Nucleus accumbens (tissue), 56 donors: ENCODE measurements around the gene SLC8A3.

Experiments
- DNase-seq, 56 donors: peaks; one replicate each; lab custom pipeline; 2025; lab: John Stamatoyannopoulos, UW

SLC8A3 gene

DNA sequence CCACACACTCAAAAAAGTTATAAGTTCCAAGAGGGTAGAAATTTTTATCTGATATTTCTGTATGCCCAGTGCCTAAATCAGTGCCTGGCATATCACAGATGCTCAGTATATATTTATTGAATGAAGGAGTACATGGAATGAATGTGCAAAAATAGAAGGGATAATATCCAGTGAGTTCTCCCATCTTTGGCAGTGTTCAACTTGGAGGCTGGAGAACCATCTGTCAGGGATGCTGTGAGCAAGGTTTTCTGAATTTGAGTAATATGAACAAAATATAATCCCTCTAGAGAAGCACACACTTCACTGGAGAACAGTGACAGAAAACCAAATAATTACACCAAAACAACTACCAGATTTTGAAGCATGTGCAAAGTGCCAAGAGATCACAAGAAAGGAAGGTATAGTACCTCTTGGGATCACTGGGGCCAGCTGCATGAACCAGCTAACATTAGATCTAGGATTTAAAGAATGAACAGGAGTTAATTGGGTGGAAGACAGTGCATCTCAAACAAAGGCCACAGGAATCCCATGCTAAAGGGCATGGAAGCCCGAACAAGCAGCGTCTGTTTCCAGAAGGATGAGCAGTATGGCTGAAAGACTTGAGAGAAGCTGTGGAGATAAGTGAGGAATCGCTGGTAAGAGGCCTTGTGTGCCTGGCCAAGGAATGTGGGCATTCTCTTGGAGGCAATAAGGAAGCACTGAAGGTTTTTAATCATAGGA, 11.5 kb downstream of the SLC8A3 start:
- no peak for DNase-seq

DNA sequence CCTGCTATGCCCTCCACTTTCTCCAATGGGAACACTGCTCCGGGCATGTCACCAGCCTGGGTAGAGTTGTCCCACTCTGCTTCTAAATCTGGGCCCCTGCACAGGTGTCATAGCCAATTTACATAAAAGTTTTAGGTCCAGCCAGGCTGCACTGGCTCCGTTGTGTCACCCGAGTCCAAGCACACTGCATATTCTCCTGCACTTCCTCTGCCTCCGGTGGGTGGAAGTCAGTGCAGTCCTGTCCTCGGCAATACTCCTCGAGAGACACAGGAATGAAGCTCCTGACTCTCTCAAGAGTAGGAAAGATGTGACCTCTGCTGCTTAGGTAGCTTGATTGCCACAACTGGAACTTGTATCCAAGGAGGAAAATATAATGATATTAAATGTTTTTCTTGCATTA, 15.2 kb downstream of the SLC8A3 start:
- DNase-seq = no peak

DNA sequence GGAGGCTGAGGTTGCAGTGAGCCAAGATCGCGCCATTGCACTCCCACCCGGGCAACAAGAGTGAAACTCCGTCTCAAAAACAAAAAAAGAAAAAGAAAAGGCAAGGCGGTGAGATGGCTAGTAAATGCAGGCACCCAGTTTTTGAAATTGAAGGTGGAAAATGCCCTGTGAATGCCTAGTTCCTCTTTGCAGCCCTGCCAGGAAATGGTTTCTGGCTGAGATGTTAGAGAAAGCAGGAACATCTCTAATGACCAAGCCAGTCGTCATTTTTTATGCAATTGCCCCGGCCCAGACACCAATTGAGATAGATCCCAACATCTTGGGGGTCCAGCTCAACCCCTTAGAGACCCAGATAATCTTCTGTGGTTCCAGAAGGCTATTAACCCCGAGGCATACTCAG, 17.0 kb downstream of the SLC8A3 start:
- DNase-seq = no peak

DNA sequence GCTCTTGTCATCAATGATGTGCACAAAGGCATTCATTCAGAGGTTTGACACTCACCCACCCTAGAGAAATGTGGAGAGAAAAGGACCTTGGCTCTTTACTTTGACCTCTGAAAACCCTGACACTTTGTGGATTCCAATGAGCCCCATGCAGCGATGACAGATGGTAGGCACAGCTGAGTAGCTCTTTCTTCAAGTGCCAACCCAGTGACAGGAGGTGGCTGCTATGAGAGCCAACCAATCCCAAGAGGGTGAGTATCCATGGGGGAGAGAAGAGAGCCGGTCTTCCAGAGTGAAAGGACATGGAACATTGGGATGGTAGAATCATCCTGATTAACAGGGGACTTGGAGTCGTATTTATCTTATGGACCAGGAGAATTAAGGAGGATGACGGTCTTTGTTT, 17.8 kb downstream of the SLC8A3 start:
- peak in 1 of 56 donors; percentile 2 for DNase-seq

DNA sequence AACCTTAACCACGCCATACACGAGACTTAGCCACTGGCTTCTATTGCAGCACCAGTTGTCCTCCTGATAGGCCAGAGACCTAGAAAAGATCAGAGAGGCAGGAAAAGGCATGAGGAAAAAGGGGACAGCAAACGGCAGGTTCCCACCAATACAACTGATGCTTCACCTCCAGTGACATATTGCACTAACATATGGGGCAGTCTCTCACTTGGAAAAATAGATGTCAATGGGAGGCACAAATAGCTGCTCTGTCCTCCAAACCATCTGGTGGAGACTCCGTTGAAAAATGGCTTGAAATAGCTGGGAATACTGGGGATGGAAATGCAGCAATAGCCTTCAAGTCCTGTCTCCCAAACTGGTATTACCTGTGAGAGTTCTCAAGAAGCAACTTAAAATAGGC, 20.3 kb downstream of the SLC8A3 start:
- no peak for DNase-seq

DNA sequence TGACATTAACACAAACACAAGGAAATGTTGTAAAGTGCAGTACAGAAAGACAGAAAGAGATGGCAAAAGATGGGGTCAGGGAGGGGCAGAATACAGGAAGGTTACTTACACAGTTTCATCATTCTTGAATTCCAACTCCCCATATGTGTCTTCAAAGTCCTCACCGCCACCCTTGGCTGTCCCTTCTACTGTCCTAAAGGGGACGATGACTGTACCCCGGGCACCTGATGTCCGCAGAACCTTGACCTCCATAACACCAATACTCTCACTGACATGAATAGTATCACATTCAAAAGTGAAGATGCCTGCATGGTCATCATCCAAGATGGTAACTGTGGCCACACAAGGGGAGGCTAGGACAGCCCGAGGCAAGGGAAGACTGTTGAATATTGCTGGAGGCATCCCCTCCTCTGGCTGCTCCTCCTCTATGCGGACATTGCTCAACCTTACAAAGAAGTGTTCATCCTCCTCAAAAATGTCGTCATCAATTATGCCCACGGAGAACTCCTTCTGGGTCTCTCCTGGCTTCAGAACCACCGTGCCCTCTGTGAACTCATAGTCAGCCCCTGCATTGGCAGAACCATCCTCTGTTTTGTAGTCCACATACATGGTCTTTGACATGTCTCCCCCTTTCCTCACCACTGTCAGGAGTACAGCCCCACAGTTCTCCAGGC, 22.1 kb downstream of the SLC8A3 start:
- DNase-seq = no peak

DNA sequence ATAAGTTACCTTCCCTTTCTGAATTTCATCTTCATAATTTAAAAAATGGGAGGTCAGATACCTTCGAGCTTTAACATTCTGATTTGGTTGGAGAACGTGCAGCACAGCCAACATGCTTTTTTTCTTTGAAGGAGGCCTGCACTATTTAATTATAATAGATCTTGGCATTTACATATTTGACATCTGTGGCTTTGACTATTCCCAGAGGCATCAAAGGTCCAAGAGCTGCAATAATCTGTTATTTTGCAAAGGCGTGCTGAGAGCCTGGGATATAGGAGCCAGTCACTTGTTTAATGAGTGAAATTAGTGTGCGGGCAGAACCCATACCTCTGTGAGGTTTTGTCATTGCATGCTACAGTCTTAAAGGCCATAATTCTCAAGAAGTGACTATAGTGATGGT, 26.4 kb downstream of the SLC8A3 start:
- DNase-seq = no peak

DNA sequence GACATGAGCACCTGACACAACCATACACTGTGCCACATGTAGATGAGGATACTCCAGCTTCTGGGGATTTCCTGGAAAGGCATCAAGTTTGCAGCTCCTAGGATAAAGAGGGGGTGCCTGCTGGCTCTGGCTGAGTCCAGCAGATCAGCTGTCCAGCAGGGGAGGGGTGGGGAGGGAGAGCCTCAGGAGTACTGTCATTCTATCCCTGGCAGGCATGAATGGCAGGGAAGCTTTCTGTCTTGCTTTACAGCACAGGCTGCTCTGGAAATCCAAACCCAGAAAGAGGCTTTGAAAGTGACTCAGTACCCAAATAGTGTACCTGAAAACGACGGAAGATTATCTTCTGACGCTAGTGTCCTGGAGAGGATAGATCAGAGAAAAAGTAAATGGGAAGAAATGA, 32.2 kb downstream of the SLC8A3 start:
- no peak for DNase-seq

DNA sequence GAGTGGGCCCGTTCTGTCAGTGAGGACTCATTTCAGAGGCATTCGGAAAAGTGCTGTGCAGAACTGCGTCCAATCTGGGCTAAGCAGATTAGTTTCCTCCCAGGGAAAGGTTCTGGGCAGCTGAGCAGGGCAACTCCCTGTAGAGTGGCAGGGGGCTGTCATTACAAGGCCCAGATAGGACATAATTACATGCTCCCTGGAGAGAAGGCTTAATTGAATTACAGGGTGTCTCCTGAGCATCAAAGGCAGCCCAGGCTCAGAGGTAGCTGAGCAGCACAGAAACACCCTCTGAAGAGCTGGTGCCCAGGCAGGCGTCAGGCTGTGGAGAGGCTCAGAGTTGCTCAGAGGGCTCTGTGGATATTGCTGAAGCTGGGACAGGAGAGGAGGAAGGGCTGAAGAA, 36.0 kb downstream of the SLC8A3 start:
- no peak for DNase-seq

DNA sequence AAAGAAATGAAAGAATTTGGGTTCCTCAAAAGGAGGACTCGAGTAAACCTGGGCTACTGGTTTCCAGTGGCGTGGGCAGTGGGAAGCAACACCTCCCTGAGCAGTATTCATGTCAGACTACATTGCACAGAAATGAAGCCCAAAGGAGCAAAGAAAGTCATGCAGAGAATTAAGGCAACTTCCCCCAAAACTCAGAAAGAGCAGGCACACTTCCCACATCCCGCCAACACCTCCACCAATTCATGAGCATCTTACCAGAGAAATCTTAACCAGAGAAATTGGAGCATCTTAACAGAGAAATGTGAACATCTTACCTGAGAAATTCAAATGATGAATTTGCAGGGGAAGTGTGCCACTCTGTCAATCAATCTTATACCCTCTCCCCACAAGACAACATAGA, 36.7 kb downstream of the SLC8A3 start:
- peak in 17 of 56 donors; percentile 2 to 44 (median 7) for DNase-seq

DNA sequence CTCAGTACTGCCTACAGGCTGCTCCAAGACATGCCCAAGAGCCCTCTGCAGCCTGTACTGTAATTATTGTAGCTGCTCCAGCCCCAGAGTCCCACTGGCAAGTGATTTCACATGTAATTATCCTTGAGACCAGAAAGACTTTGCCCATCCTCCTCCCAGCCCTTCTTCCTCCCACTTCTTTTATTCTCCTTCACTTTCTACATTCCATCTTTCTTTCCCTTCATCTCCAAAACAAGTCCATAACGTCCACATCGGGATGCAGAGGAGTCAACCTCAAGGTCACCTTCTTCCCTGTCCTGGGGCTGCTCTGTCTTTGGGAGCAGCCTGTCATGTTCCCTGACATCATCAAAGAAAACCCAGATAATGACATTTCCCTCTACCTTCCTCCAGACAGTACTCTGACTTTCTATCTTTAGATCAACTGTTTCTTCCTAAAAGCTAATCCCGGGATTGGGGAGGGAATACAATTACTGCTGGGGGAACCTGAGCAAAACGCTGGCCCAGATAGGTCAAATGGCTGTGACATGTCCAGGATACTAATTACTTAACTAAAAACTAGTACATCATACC, 39.1 kb downstream of the SLC8A3 start:
- no peak for DNase-seq

DNA sequence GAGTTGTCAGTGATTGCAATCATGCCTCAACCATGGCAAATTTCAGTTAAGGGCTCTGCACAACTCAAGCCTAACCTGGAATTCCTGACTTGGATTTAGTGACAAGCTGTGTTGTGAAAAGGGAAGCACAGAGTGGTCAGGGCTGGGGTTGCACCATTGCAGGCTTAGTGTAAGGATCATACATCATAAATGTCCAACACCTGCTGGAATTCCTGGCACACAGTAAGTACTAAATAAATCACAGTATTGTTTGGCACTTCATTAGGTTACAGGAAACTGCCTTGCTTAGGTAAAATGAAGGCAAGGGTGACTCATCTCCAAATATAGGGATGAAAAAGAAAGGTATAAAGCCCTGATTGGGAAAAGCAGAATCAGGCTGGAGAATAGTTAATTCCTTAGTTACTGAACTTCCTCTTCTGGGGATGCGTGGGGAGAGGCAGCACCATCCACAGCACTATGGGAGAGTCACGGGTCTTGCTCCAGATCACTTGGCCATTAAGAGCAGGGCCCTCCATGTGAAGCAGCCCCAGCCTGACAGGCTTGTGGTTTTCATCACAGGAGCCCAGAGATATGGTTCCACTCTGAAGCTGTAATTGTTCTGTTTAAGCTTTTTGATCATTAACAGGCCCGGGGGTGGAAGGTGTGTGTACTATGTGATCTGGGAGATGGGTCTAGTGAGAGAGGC, 39.7 kb downstream of the SLC8A3 start:
- no peak for DNase-seq

DNA sequence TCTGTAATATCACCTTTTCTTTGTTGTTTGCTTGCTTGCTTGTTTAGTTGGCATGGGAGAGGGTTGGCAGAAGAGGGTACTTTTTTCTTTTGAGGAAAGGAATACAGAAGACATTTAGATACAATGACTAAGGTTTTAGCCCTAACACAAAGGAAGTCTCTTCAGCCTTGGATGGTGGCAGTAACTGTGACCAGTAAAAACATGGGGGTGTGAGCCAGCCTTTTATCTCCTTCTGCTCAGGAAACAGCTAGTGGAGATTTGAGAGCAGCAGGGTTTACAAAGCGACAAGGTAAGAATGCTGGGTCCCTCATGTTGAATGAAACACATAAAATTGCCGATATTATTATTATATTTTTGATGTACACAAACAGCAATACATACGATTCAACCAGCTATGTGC, 40.4 kb downstream of the SLC8A3 start:
- DNase-seq = no peak

DNA sequence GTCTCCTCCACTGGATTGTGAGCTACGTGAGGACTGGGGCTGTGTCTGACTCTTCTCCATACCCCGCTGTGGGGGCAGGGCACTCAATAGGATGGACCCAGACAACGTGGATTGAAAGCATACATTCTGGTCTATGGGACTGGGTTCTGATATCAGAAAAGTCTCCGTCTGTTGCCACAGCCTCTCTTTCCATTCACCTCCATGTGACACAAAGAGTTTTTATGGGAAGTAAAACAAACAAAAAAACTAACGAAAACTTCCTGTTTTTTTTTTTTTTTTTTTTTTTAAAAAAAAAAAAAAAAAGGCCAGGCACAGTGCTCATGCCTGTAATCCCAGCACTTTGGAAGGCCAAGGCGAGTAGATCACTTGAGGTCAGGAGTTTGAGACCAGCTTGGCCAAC, 44.7 kb downstream of the SLC8A3 start:
- DNase-seq = no peak

DNA sequence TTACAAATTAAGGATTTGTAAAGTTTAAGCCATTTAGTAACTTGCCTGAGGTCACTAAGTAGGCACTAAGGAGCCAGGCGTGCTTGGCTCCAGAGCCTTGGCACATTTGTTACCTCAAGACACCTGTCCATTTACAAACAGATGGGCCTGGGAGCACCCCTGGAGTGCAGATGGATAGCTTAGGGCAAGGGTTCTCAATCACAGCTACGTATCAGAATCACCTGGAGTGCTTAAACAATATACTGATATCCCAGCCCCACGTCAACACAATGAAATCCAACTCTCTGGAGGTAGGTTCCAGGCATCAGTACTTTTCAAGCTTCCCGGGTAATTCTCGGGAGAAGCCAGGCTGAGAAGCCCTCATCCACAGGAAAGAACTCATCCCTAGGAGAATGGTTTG, 45.4 kb downstream of the SLC8A3 start:
- no peak for DNase-seq

DNA sequence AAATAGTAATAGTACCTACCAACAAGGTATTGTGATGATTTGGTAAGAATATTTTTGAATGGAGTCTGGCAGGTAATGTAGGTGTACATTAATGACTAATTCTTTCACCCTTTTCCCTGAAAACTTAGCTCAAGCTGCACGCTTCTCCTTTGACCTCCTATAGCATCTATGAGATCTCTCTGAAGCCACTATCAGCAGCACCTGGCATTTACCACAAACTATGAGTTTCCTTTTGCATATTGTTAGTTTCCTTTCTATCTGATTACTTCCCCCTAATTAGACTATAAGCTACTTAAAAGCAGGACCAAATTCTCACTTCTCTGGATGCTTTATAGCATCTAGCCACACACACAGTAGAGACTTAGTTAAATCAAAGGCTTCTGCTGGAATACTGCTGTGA, 48.1 kb downstream of the SLC8A3 start:
- no peak for DNase-seq

DNA sequence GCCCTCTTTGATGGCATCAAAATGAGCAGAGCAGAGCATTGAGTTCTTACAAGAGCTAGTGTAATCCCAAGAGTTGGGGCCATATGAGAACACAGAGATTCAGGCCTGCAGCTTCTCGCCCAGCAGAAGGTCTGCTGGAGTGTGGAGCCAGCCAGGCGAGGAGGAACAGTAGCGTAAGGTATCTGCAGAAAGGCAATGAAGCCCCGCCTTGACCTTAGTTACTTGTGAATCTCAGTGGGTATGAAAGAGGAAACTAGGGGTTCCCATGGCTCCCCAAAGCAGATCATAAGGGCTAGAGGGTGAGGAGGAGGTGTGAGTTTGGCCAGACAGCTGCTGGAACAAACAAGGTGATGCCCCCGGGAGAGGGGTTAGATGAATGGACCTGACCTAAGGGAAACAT, 49.4 kb downstream of the SLC8A3 start:
- DNase-seq = no peak

DNA sequence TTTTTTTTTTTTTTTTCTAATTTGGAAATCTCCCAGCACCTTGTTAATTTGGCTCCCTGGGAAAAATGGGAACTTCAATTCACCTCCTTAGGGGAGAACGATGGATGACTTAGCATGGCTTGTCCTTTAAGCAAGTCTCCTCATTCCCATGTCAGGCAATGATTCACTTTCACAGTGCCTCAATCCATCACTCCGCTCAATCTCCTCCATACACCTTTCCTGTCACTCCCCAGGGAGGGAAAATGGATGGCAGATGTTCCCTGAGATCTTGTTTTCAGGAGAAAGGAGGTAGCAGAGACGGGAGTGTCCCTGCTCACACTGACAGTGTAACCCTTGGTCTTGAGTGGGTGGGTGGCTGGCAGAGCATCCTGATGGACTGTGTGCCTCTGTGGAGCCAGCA, 51.0 kb downstream of the SLC8A3 start:
- no peak for DNase-seq

DNA sequence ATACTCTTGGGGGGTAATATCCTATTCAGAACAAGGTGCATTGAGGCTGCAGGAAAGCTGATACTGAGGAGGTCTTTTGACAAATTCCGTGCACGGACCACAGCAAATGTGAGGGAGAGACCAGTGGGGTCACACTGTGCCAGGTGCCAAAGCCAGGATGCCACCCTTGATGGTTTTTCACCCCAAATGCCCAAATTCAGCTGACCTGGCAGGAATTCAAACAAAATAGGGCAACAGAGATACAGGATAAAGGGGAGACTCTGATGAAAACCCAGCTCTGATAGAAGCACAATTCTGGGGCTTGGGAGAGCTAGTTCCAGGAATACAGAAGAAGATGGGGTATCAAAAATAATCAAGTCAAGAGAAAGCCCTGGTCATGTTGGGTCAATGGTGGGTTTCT, 55.3 kb downstream of the SLC8A3 start:
- DNase-seq = no peak

DNA sequence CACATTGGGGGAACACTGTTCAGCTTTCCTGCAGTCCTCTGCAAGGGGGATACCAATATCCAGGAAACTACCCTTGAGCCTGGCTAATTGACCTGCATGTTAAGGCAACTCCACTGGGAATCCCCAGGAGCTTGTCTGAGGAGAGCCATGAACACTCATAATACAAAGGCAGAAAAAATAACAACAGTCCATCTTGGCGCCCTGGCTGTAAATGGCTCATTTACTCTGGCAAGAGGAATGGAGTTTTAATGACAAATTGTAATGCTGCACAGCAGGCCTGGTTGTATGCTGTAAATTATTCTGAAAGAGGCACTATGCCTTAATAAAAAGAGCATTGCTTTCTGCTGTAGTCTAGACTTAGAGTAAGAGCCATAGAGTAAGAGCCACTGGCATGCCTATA, 58.3 kb downstream of the SLC8A3 start:
- DNase-seq = no peak

DNA sequence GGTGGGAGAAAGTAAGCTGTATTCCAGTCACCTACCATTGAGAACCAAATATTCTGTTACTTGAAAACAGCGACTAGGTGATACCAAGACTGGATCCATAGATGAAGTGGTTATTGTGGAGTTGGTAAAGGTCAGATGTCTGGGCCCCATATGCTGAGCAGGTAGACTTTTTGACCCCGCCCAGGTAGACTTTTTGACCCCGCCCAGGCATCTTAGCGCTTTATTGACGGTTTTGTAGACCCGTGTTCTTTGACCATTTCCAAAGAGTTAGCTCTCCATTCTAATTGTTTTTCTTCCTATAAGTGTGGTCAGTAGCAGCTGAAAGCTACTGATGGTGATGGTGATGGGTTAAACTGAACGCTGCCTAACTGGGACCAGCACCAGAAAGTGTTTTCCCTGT, 61.6 kb downstream of the SLC8A3 start:
- DNase-seq = no peak

DNA sequence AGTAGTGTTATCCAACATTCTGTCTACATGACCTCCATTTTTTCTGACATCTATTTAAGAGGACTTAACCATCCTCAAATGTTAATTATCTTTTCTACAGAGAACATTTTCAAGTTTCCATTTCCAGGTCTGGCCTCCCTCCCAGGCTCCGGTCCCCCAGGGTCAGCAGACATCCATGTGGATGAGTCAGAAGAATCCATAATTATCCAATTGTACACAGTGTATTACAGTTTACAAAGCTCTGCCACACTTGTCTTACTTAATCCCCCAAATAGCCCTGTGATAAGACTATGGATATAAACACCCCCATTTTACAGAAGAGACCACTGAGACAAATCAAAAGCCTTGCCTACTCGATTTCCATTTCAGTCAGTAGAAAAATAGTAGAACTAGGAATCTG, 65.0 kb downstream of the SLC8A3 start:
- DNase-seq = no peak
